ENCODE results near the gene SESN2. TPM values are rescaled to one million over a fixed set of nuclear protein-coding genes. Genes with fewer than 3 reads are reported as not detected.
A peak's percentile ranks its signal among the peaks of the same experiment; 100 is the strongest.
"Not testable (repeated sequence)": the region's sequence is repeated elsewhere in the genome, so short reads cannot be mapped to it uniquely, and the experiment has no call there.

The SESN2 gene
- total and polyA plus RNA-seq, 2 donors from 2014 or later: 19.4 to 22.7 TPM

DNA sequence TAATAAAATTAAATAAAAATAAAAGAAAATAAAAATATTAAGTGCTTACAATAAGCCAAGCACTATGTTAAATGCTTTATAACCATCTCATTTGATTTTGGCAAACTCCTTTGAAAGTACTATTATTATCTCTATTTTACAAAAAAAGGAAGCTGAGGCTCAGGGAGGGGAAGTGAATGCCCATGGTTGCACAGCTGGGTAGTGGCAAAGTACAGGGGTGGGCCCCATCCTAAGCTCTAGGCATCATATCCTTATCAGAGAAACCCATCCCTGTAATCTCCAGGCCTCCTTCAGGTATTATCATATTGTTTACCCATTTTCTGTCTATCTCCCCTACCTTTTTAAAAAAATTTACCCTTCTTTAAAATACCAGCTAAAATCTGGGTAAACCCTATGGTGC, 67.2 kb downstream of the SESN2 start:
- H3K4me3 ChIP-seq (ENCODE audit: low read length in 3 of 3): no peak overlapping the region
- intact Hi-C loops (cut with DNase I): no loop called here
- H3K27ac ChIP-seq (ENCODE audit: low read depth in 2 of 2, low read length in 2 of 2): no peak overlapping the region
- peaks cover 0 to 16% (median 12%) of the 10 kb centered on the region in 3 donors for H3K4me1 ChIP-seq (ENCODE audit: control insufficient read depth in 2 of 3, insufficient read depth in 2 of 3, low read depth in 1 of 3, low read length in 3 of 3)
- no peaks in the 10 kb centered on the region for H3K27me3 ChIP-seq (ENCODE audit: control insufficient read depth, insufficient read depth, low read length)
- TF ChIP-seq, protein P1, sequence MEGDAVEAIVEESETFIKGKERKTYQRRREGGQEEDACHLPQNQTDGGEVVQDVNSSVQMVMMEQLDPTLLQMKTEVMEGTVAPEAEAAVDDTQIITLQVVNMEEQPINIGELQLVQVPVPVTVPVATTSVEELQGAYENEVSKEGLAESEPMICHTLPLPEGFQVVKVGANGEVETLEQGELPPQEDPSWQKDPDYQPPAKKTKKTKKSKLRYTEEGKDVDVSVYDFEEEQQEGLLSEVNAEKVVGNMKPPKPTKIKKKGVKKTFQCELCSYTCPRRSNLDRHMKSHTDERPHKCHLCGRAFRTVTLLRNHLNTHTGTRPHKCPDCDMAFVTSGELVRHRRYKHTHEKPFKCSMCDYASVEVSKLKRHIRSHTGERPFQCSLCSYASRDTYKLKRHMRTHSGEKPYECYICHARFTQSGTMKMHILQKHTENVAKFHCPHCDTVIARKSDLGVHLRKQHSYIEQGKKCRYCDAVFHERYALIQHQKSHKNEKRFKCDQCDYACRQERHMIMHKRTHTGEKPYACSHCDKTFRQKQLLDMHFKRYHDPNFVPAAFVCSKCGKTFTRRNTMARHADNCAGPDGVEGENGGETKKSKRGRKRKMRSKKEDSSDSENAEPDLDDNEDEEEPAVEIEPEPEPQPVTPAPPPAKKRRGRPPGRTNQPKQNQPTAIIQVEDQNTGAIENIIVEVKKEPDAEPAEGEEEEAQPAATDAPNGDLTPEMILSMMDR (IDR thresholded peaks at IDR 0.05; ENCODE audit: borderline replicate concordance, extremely low read depth, insufficient read depth): no peak
- H3K9me3 ChIP-seq (ENCODE audit: control insufficient read depth in 2 of 3, insufficient read depth in 1 of 3, low read length in 3 of 3): no peaks in the 10 kb centered on the region
- no peak overlapping the region for H3K9ac ChIP-seq (ENCODE audit: low read length in 3 of 3)
- H3K36me3 ChIP-seq (ENCODE audit: control insufficient read depth in 2 of 3, insufficient read depth in 3 of 3, low read length in 3 of 3): peaks cover 0 to 3% (median 0%) of the 10 kb centered on the region in 3 donors
- no peak for DNase-seq
- no peak for FAIRE-seq

DNA sequence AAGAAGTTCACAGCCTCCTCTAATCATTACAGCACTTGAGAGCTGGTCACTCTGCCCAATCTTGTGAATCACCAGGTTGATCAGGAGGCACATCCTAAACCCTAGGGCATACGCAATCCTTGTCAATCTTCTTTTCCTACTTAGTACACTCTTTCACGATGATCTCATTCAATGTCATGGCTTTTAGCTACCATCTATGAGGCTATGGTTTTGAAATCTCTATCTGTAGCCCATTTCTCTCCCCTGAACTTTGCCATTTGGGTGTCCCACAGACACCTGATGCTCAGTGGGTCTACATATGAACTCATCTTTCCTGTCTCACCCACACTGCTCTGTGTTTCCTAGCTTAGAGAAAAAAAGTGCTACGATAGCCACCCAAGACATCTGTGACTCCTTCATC, 67.7 kb downstream of the SESN2 start:
- Histone ChIP-seq H3K4me1 (ENCODE audit: control insufficient read depth in 2 of 3, insufficient read depth in 2 of 3, low read depth in 1 of 3, low read length in 3 of 3) (peaks cover 0 to 16% (median 12%) of the 10 kb centered on the region in 3 donors), H3K27me3 (ENCODE audit: control insufficient read depth, insufficient read depth, low read length) (no peaks in the 10 kb centered on the region), H3K27ac (ENCODE audit: low read depth in 2 of 2, low read length in 2 of 2) (no peak overlapping the region), H3K9ac (ENCODE audit: low read length in 3 of 3) (no peak overlapping the region), H3K36me3 (ENCODE audit: control insufficient read depth in 2 of 3, insufficient read depth in 3 of 3, low read length in 3 of 3) (peaks cover 0 to 5% (median 2%) of the 10 kb centered on the region in 3 donors), H3K4me3 (ENCODE audit: low read length in 3 of 3) (no peak overlapping the region), H3K9me3 (ENCODE audit: control insufficient read depth in 2 of 3, insufficient read depth in 1 of 3, low read length in 3 of 3) (no peaks in the 10 kb centered on the region)
- no peak for DNase-seq
- TF ChIP-seq, protein P1 (IDR thresholded peaks at IDR 0.05; ENCODE audit: borderline replicate concordance, extremely low read depth, insufficient read depth): no peak
- no peak for FAIRE-seq
- intact Hi-C loops (cut with DNase I): no loop called here

DNA sequence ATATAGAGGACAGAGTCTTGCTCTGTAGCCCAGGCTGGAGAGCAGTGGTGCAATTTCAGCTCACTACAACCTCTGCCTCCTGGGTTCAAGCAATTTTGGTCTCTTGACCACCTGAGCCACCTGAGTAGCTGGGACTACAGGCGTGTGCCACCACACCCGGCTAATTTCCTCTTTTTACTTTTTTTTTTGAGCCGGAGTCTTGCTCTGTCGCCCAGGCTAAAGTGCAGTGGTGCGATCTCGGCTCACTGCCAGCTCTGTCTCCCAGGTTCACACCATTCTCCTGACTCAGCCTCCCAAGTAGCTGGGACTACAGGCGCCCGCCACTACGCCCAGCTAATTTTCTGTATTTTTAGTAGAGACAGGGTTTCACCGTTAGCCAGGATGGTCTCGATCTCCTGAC, 68.1 kb downstream of the SESN2 start:
- FAIRE-seq; H3K27me3 ChIP-seq (ENCODE audit: control insufficient read depth, insufficient read depth, low read length); H3K9ac ChIP-seq (ENCODE audit: low read length in 3 of 3); H3K4me3 ChIP-seq (ENCODE audit: low read length in 3 of 3); H3K9me3 ChIP-seq (ENCODE audit: control insufficient read depth in 2 of 3, insufficient read depth in 1 of 3, low read length in 3 of 3); DNase-seq; H3K36me3 ChIP-seq (ENCODE audit: control insufficient read depth in 2 of 3, insufficient read depth in 3 of 3, low read length in 3 of 3); H3K27ac ChIP-seq (ENCODE audit: low read depth in 2 of 2, low read length in 2 of 2); intact Hi-C loops (cut with DNase I): not testable (repeated sequence)
- H3K4me1 ChIP-seq (ENCODE audit: control insufficient read depth in 2 of 3, insufficient read depth in 2 of 3, low read depth in 1 of 3, low read length in 3 of 3): peaks cover 0 to 16% (median 12%) of the 10 kb centered on the region in 3 donors

DNA sequence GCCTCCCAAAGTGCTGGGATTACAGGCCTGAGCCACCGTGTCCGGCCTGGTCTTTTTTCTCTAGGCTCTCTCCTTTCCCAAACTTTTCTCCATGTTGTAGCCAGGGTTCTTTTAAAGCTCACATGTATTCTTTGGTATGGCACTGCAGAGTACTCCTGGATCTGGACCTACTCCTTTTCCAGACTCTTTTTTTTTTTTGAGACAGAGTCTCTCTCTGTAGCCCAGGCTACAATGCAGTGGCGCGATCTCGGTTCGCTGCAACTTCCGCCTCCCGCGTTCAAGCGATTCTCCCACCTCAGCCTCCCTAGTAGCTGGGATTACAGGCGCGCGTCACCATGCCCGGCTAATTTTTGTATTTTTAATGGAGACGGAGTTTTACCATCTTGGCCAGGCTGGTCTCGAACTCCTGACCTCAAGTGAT, 68.9 kb downstream of the SESN2 start:
- Histone ChIP-seq H3K9me3 (ENCODE audit: control insufficient read depth in 2 of 3, insufficient read depth in 1 of 3, low read length in 3 of 3) (no peaks in the 10 kb centered on the region), H3K9ac (ENCODE audit: low read length in 3 of 3) (peak overlapping the region in 2 of 3 donors; percentile 78 to 92), H3K27ac (ENCODE audit: low read depth in 2 of 2, low read length in 2 of 2) (peak overlapping the region in 1 of 2 donors; percentile 79), H3K27me3 (ENCODE audit: control insufficient read depth, insufficient read depth, low read length) (no peaks in the 10 kb centered on the region), H3K4me1 (ENCODE audit: control insufficient read depth in 2 of 3, insufficient read depth in 2 of 3, low read depth in 1 of 3, low read length in 3 of 3) (peaks cover 0 to 14% (median 10%) of the 10 kb centered on the region in 3 donors), H3K36me3 (ENCODE audit: control insufficient read depth in 2 of 3, insufficient read depth in 3 of 3, low read length in 3 of 3) (peaks cover 0 to 15% (median 5%) of the 10 kb centered on the region in 3 donors), H3K4me3 (ENCODE audit: low read length in 3 of 3) (peak overlapping the region; percentile 85 to 95 (median 93))
- intact Hi-C loops (cut with DNase I): no loop called here
- DNase-seq: no peak
- TF ChIP-seq, protein P1 (IDR thresholded peaks at IDR 0.05; ENCODE audit: borderline replicate concordance, extremely low read depth, insufficient read depth): no peak
- no peak for FAIRE-seq
